HepG2 (cell line): ENCODE measurements around the gene FAM83G. TPM values are rescaled to one million over a fixed set of nuclear protein-coding genes. Genes with fewer than 3 reads are reported as not detected.
A peak's percentile ranks its signal among the peaks of the same experiment; 100 is the strongest.

Experiments used
- ATAC-seq: fragments of 200-7000 bp; cut with Tn5 transposase; 3 replicates; pipeline ENCODE4 v1.9.1; 2020; ENCODE audit warnings: mild to moderate bottlenecking, moderate library complexity
- BruUV-seq: library from RNA; stranded (reverse); fragments of 400-500 nt; replicated peaks from 2 replicates; lab custom pipeline; 2021; lab: Mats Ljungman, UMichigan
- CTCF ChIA-PET: fragments of 300-600 bp; formaldehyde crosslinking; extraction: SDS; loops from one replicate; lab custom pipeline; 2021; ENCODE audit warnings: low total read pairs, inconsistent platforms, low intra/inter-chr PET ratio; lab: Yijun Ruan, JAX
- POLR2A ChIA-PET: fragments of 350-600 bp; sonication (Branson Sonifier 250); formaldehyde crosslinking; loops from one replicate; lab custom pipeline; 2020; ENCODE audit warnings: antibody characterized with exemption, inconsistent platforms; lab: Yijun Ruan, JAX
- DNase-seq: peaks from one replicate; pipeline ENCODE4 v3.0.0-alpha.2; 2015; ENCODE audit warnings: low spot score
- FAIRE-seq: peaks from 3 replicates; lab custom pipeline; 2011; peaks lifted over from hg19 to GRCh38; lab: Jason Lieb, UNC
- H2AFZ ChIP-seq: one replicate; pipeline ENCODE4 v1.6.1; 2011; ENCODE audit warnings: low read length, inconsistent platforms
- H3K27ac ChIP-seq: fragments of 300-600 bp; 3 replicates; pipeline ENCODE4 v1.8.0; 2011; ENCODE audit warnings: mixed run types, mild to moderate bottlenecking, mixed read lengths, low read length, inconsistent platforms; ENCODE audit not compliant: insufficient read depth; ENCODE audit errors: extremely low read length
- H3K27me3 ChIP-seq, 2 experiments: fragments of 200-600 bp in 1 of 2; 2 replicates in 1 of 2; 3 replicates in 1 of 2; pipeline versions ENCODE4 v1.6.0 to v1.8.0; 2011; ENCODE audit warnings: low read length in 2 of 2, mild to moderate bottlenecking in 2 of 2, moderate library complexity in 2 of 2, inconsistent platforms in 1 of 2; ENCODE audit not compliant: insufficient read depth in 2 of 2, control insufficient read depth in 1 of 2
- H3K36me3 ChIP-seq, 2 experiments: fragments of 200-600 bp in 1 of 2; replicated peaks in 1 of 2; 2 replicates in 1 of 2; 3 replicates in 1 of 2; pipeline versions ENCODE4 v1.5.1 to v1.8.0; 2011; ENCODE audit warnings: low read length in 2 of 2, inconsistent platforms in 1 of 2; ENCODE audit not compliant: insufficient read depth in 2 of 2, control insufficient read depth in 1 of 2
- H3K4me1 ChIP-seq: 2 replicates; pipeline ENCODE4 v1.5.1; 2012; ENCODE audit warnings: low read length, inconsistent platforms; ENCODE audit not compliant: insufficient read depth
- H3K4me2 ChIP-seq: 2 replicates; pipeline ENCODE4 v1.6.0; 2011; ENCODE audit warnings: low read depth, low read length, inconsistent platforms
- H3K4me3 ChIP-seq, 3 experiments: fragments of 200-600 bp in 1 of 3; sonication (generic), shearing (Covaris generic) in 1 of 3; replicated peaks in 1 of 3; 2 replicates each; pipeline ENCODE4 v1.5.1; 2011 to 2016; ENCODE audit warnings: low read length in 3 of 3, inconsistent platforms in 2 of 3, low read depth in 2 of 3, mild to moderate bottlenecking in 2 of 3, control low read depth in 1 of 3, mixed read lengths in 1 of 3; ENCODE audit not compliant: insufficient read depth in 1 of 3
- H3K79me2 ChIP-seq: one replicate; pipeline ENCODE4 v1.6.1; 2011; ENCODE audit warnings: low read length, inconsistent platforms; ENCODE audit not compliant: insufficient read depth
- H3K9ac ChIP-seq: 2 replicates; pipeline ENCODE4 v1.6.0; 2011; ENCODE audit warnings: mild to moderate bottlenecking, low read depth, low read length, inconsistent platforms; ENCODE audit not compliant: insufficient read depth
- H3K9me3 ChIP-seq: 2 replicates; pipeline ENCODE4 v1.5.1; 2012; ENCODE audit warnings: mild to moderate bottlenecking, low read length
- H4K20me1 ChIP-seq: 2 replicates; pipeline ENCODE4 v1.6.0; 2011; ENCODE audit warnings: inconsistent platforms, mild to moderate bottlenecking, low read length, moderate library complexity; ENCODE audit not compliant: insufficient read depth
- ADNP ChIP-seq: sonication (generic); formaldehyde crosslinking; IDR thresholded peaks from 2 replicates; pipeline ENCODE4 v1.4.0; 2020; ENCODE audit warnings: missing genetic modification reagents
- MAFF ChIP-seq: IDR thresholded peaks from 2 replicates; pipeline ENCODE4 v1.6.1; 2011; ENCODE audit warnings: low read depth, low read length, improper control_type of control experiment
- NONO ChIP-seq, 2 experiments: fragments of 450-650 bp in 1 of 2; sonication (generic) in 1 of 2; formaldehyde crosslinking in 1 of 2; IDR thresholded peaks in 1 of 2; conservative IDR thresholded peaks in 1 of 2; 2 replicates each; pipeline versions ENCODE4 v1.6.1 to v1.8.0; 2017 to 2022; ENCODE audit warnings: mild to moderate bottlenecking in 1 of 2, missing genetic modification reagents in 1 of 2, moderate library complexity in 1 of 2
- ZGPAT ChIP-seq: IDR thresholded peaks from 2 replicates; pipeline ENCODE4 v1.6.1; 2016; ENCODE audit warnings: mild to moderate bottlenecking
- ZNF407 ChIP-seq: sonication (generic); formaldehyde crosslinking; IDR thresholded peaks from one replicate; pipeline ENCODE4 v1.5.1; 2020; ENCODE audit warnings: mild to moderate bottlenecking, missing genetic modification reagents; ENCODE audit errors: not compliant biosample characterization
- WGBS: methylation state at CpG from one replicate; pipeline ENCODE4 v1.1.6; 2017; ENCODE audit warnings: low lambda C conversion rate; 5-methylcytosine and 5-hydroxymethylcytosine counted together
- in situ Hi-C: cut with HindIII; loops from 2 replicates; pipeline ENCODE4 v1.10.0; 2017; ENCODE audit warnings: low pct_unique_long_range_greater_than_20kb; ENCODE audit not compliant: extremely low pct_ligation_motif_present
- intact Hi-C: fragments of 100-400 bp; cut with micrococcal nuclease; formaldehyde crosslinking; loops from one replicate; pipeline ENCODE4 v1.10.0; 2022; ENCODE audit not compliant: unreplicated experiment
- polyA plus RNA-seq, 8 experiments: library from polyadenylated mRNA; depleted of rRNA in 3 of 8; stranded (reverse) in 7 of 8; unstranded in 1 of 8; fragments of >200 nt; fragmentation: Illumina TruSeq in 4 of 8; extraction: Trizol in 4 of 8; gene quantifications; 2 replicates each; pipeline versions ENCODE4 v1.2.1 to v1.2.3, GENCODE V29; 2011 to 2016; ENCODE audit warnings: low read depth in 4 of 8, missing spikeins in 1 of 8, mixed read lengths in 1 of 8; ENCODE audit not compliant: insufficient read depth in 1 of 8
- total RNA-seq, 5 experiments: library from RNA; depleted of rRNA; stranded (reverse); fragments of >200 nt; fragmentation: Illumina TruSeq; extraction: Trizol; gene quantifications; 2 replicates each; pipeline ENCODE4 v1.2.3, GENCODE V29; 2016; ENCODE audit warnings: low read depth in 1 of 5

The FAM83G gene
- total and polyA plus RNA-seq, 2 of the 13 experiments (the other 11 are each of a cell fraction or from before 2014, with no cell fraction given), result 13.7 to 18.6 TPM

- WGBS, result 89% methylated on average over 1 of the region's 1 CpG
- no peak overlapping the region; the same call in 1 of the 2 replicates for H3K4me2 ChIP-seq
- H4K20me1 ChIP-seq, result peaks cover 8% of the 10 kb centered on the region; the same call in 1 of the 2 replicates
- FAIRE-seq (peak; percentile 81), ATAC-seq (peak; percentile 78), DNase-seq (peak; percentile 74)
- peaks cover 40% of the 10 kb centered on the region for H3K4me1 ChIP-seq
- ChIA-PET POLR2A (no interaction called here), CTCF (no interaction called here)
- H3K9ac ChIP-seq, result no peak overlapping the region
- no peaks in the 10 kb centered on the region for H3K27me3 ChIP-seq
- peaks cover 7% of the 10 kb centered on the region for H3K79me2 ChIP-seq
- H3K4me3 ChIP-seq, result no peak overlapping the region
- BruUV-seq, result no TSS peak
- no peak overlapping the region for H2AFZ ChIP-seq
- H3K36me3 ChIP-seq, result peaks cover 5 to 21% of the 10 kb centered on the region in 2 experiments
- in situ Hi-C loops (no loop called here), intact Hi-C loops (no loop called here)
- H3K9me3 ChIP-seq, result no peaks in the 10 kb centered on the region
- no peak overlapping the region for H3K27ac ChIP-seq
- TF ChIP-seq ZGPAT (CRISPR knock-in tag) (peak; percentile 50; the same call in 1 of the 2 replicates), ZNF407 (CRISPR knock-in tag) (no peak), MAFF (no peak), NONO (IDR thresholded peaks at IDR 0.05) (no peak), NONO (CRISPR knock-in tag; conservative IDR thresholded peaks at IDR 0.05) (no peak), ADNP (CRISPR knock-in tag) (no peak)
Measured at GRCh38 chr17:18925187-18925586, 79.4 kb downstream of the FAM83G start.
